Measurements from ENCODE around the gene ERI3. TPM values are rescaled to one million over a fixed set of nuclear protein-coding genes. Genes with fewer than 3 reads are reported as not detected.

ERI3 gene
- polyA plus RNA-seq, 4 donors, result 26.5 to 50.1 (median 31.0) TPM

DNA sequence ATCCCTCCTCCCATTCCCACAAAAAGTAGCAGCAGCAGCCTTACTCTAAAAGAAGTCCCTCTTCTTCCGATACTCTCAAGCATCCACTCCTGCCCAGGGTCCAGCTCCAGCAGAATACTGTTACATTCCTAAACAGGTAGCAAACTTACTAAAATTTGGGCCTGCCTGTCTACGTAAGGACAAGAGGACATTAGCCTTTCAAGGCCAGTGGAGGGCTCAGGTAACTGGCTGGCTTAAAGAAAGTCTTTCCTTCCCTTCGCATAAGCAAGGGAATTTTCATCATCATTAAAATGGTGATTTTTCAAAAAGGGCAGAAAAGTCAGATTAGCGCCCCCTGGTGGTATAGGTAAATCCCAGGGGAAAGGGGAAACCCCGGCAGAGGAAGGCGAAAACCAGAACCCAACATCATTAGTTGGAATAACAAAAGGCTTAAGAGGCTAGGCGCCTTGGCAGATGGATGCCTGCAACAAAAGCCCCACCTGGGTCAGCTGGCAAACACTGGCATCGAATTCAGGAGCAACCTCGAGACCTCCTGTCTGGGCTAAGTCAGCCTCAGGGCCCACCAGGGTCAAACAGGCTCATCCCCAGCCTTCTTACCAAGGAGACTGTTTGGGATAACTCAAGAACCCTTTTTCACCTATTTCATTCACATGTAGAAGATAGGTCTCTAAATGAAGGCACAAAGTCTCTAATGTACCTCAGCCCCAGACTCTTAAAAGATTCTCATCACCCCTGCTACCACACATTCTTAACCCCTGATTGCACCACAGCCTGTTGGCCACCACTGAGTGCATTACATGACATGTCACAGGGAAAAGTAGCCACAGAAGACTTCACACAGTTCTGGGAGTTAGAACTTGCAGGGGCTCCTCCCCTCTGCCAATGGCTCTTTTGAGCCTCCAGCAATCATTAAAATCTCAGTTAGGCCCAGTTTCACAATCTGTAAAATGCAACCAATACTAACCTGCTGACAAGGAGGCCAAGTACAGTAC lies 36.7 kb downstream of the ERI3 start:
- Histone ChIP-seq H3K9me3 (ENCODE audit: control insufficient read depth in 2 of 2, insufficient read depth in 1 of 2, low read depth in 1 of 2, low read length in 1 of 2) (no peaks in the 10 kb centered on the region), H3K4me3 (ENCODE audit: low read depth in 1 of 3, low read length in 3 of 3) (no peak overlapping the region), H3K4me1 (ENCODE audit: control insufficient read depth in 3 of 3, insufficient read depth in 2 of 3, low read depth in 1 of 3, low read length in 2 of 3) (peaks cover 0 to 5% (median 0%) of the 10 kb centered on the region in 3 donors), H3K36me3 (ENCODE audit: control insufficient read depth in 3 of 3, insufficient read depth in 2 of 3, low read depth in 1 of 3, low read length in 3 of 3) (peaks cover 3 to 52% (median 8%) of the 10 kb centered on the region in 3 donors), H3K27ac (ENCODE audit: low read depth in 1 of 3, low read length in 2 of 3) (no peak overlapping the region), H3K27me3 (ENCODE audit: control insufficient read depth in 3 of 3, insufficient read depth in 3 of 3, low read length in 3 of 3) (no peaks in the 10 kb centered on the region)
- DNase-seq (peak; percentile 42 to 59), FAIRE-seq (no peak)
- WGBS, 3 donors, result 41 to 52% (median 48%) methylated on average over 9 of the region's 9 CpGs

- Histone ChIP-seq H3K4me1 (ENCODE audit: control insufficient read depth in 3 of 3, insufficient read depth in 2 of 3, low read depth in 1 of 3, low read length in 2 of 3) (peaks cover 0 to 5% (median 0%) of the 10 kb centered on the region in 3 donors), H3K4me3 (ENCODE audit: low read depth in 1 of 3, low read length in 3 of 3) (no peak overlapping the region), H3K9me3 (ENCODE audit: control insufficient read depth in 2 of 2, insufficient read depth in 1 of 2, low read depth in 1 of 2, low read length in 1 of 2) (no peaks in the 10 kb centered on the region), H3K27ac (ENCODE audit: low read depth in 1 of 3, low read length in 2 of 3) (no peak overlapping the region), H3K27me3 (ENCODE audit: control insufficient read depth in 3 of 3, insufficient read depth in 3 of 3, low read length in 3 of 3) (no peaks in the 10 kb centered on the region), H3K36me3 (ENCODE audit: control insufficient read depth in 3 of 3, insufficient read depth in 2 of 3, low read depth in 1 of 3, low read length in 3 of 3) (peaks cover 3 to 64% (median 12%) of the 10 kb centered on the region in 3 donors)
- 29 to 52% (median 45%) methylated on average over 1 of the region's 1 CpG for WGBS, 3 donors
- no peak for DNase-seq
- FAIRE-seq, result no peak
Measured at GRCh38 chr1:44316231-44316759, 38.8 kb downstream of the ERI3 start.

- DNase-seq, result no peak
- no peak for FAIRE-seq
- no peak overlapping the region for H3K4me3 ChIP-seq (ENCODE audit: low read depth in 1 of 3, low read length in 3 of 3)
- H3K36me3 ChIP-seq (ENCODE audit: control insufficient read depth in 3 of 3, insufficient read depth in 2 of 3, low read depth in 1 of 3, low read length in 3 of 3), result peaks cover 3 to 67% (median 12%) of the 10 kb centered on the region in 3 donors
- no peaks in the 10 kb centered on the region for H3K9me3 ChIP-seq (ENCODE audit: control insufficient read depth in 2 of 2, insufficient read depth in 1 of 2, low read depth in 1 of 2, low read length in 1 of 2)
- no peaks in the 10 kb centered on the region for H3K27me3 ChIP-seq (ENCODE audit: control insufficient read depth in 3 of 3, insufficient read depth in 3 of 3, low read length in 3 of 3)
- H3K4me1 ChIP-seq (ENCODE audit: control insufficient read depth in 3 of 3, insufficient read depth in 2 of 3, low read depth in 1 of 3, low read length in 2 of 3), result peaks cover 0 to 5% (median 0%) of the 10 kb centered on the region in 3 donors
- H3K27ac ChIP-seq (ENCODE audit: low read depth in 1 of 3, low read length in 2 of 3), result no peak overlapping the region
Measured at GRCh38 chr1:44315521-44315920, 39.5 kb downstream of the ERI3 start.

- Histone ChIP-seq H3K27me3 (ENCODE audit: control insufficient read depth in 3 of 3, insufficient read depth in 3 of 3, low read length in 3 of 3) (no peaks in the 10 kb centered on the region), H3K36me3 (ENCODE audit: control insufficient read depth in 3 of 3, insufficient read depth in 2 of 3, low read depth in 1 of 3, low read length in 3 of 3) (peaks cover 3 to 68% (median 12%) of the 10 kb centered on the region in 3 donors), H3K4me1 (ENCODE audit: control insufficient read depth in 3 of 3, insufficient read depth in 2 of 3, low read depth in 1 of 3, low read length in 2 of 3) (peaks cover 0 to 5% (median 0%) of the 10 kb centered on the region in 3 donors), H3K4me3 (ENCODE audit: low read depth in 1 of 3, low read length in 3 of 3) (no peak overlapping the region), H3K9me3 (ENCODE audit: control insufficient read depth in 2 of 2, insufficient read depth in 1 of 2, low read depth in 1 of 2, low read length in 1 of 2) (no peaks in the 10 kb centered on the region), H3K27ac (ENCODE audit: low read depth in 1 of 3, low read length in 2 of 3) (no peak overlapping the region)
- FAIRE-seq (no peak), DNase-seq (no peak)
- WGBS, 3 donors, result 70 to 72% (median 72%) methylated on average over 5 of the region's 5 CpGs
Measured at GRCh38 chr1:44314452-44314851, 40.6 kb downstream of the ERI3 start.

DNA sequence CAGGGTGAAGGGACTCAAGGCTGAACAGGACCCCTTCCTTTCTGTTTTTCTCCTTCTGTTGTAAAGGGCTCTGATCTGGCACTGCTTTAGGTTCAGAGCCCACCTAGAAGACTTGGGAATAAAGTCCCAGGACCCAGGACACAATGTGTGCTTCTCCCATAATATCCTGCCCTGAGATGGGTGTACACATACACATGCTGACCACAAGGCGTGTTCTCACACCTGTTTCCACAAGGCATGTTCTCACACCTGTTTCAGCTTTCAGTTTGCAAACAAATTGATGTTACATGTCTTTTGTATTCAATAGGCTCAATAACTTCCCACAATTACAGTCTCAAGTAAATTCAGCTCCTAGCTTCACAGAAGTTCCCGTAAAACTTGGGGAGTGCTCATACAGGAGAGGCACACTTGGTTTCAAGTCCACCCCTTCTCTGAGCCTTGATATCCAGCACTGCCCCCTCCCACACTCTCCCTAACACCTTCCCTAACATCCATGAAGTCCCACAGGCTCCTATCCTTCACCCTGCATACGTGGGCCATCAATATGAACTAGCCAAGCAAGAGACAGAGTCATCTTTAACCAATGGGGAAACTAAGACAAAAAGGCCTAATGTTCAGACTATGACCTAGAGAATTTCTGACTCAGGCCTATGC lies 41.7 kb downstream of the ERI3 start:
- 90 to 94% (median 90%) methylated on average over 3 of the region's 3 CpGs for WGBS, 3 donors
- no peaks in the 10 kb centered on the region for H3K27me3 ChIP-seq (ENCODE audit: control insufficient read depth in 3 of 3, insufficient read depth in 3 of 3, low read length in 3 of 3)
- peaks cover 0 to 5% (median 0%) of the 10 kb centered on the region in 3 donors for H3K4me1 ChIP-seq (ENCODE audit: control insufficient read depth in 3 of 3, insufficient read depth in 2 of 3, low read depth in 1 of 3, low read length in 2 of 3)
- DNase-seq (no peak), FAIRE-seq (no peak)
- H3K27ac ChIP-seq (ENCODE audit: low read depth in 1 of 3, low read length in 2 of 3), result no peak overlapping the region
- H3K9me3 ChIP-seq (ENCODE audit: control insufficient read depth in 2 of 2, insufficient read depth in 1 of 2, low read depth in 1 of 2, low read length in 1 of 2), result no peaks in the 10 kb centered on the region
- no peak overlapping the region for H3K4me3 ChIP-seq (ENCODE audit: low read depth in 1 of 3, low read length in 3 of 3)
- peaks cover 3 to 66% (median 12%) of the 10 kb centered on the region in 3 donors for H3K36me3 ChIP-seq (ENCODE audit: control insufficient read depth in 3 of 3, insufficient read depth in 2 of 3, low read depth in 1 of 3, low read length in 3 of 3)

DNA sequence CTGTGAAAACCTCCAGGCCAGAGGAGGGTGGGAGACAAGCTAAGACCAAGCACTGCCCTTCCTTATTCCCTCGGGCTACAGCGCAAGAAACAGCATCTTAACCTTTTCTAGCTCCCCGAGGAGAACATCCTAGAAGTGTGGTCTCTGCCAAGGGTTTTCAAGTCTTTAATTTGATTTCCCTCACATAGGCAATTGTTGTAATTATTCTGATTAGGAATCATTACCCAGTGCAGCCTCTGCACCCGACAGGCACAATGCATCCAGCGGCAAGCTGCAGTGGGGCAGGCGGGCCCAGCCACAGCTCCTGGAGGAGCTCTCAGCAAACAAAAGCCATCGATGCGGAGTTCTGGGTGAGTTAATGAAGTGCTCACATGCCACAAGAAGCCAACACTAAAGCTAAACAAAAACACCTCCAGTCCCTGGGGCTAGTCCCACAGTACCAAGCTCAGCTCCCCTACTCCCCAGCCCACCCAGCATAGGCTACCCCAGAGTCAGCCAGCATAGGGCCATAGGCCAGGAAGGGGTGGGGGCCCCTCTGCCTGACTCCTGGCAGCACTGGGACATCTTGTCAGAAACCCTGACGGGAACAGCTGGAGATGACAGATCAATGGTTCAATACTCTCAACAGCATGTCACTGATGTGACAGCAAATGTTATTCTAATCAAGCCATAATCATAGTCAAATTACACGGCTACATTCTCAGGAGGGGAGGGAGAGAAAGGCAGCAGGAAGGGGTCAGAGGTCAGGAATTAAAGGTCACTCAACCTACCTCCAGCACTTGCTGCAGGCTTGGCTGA lies 42.5 kb downstream of the ERI3 start:
- DNase-seq, result no peak
- 90 to 91% (median 90%) methylated on average over 10 of the region's 10 CpGs for WGBS, 3 donors
- no peak for FAIRE-seq
- H3K27me3 ChIP-seq (ENCODE audit: control insufficient read depth in 3 of 3, insufficient read depth in 3 of 3, low read length in 3 of 3), result no peaks in the 10 kb centered on the region
- H3K9me3 ChIP-seq (ENCODE audit: control insufficient read depth in 2 of 2, insufficient read depth in 1 of 2, low read depth in 1 of 2, low read length in 1 of 2), result no peaks in the 10 kb centered on the region
- H3K4me3 ChIP-seq (ENCODE audit: low read depth in 1 of 3, low read length in 3 of 3), result no peak overlapping the region
- no peaks in the 10 kb centered on the region for H3K4me1 ChIP-seq (ENCODE audit: control insufficient read depth in 3 of 3, insufficient read depth in 2 of 3, low read depth in 1 of 3, low read length in 2 of 3)
- H3K27ac ChIP-seq (ENCODE audit: low read depth in 1 of 3, low read length in 2 of 3), result no peak overlapping the region
- H3K36me3 ChIP-seq (ENCODE audit: control insufficient read depth in 3 of 3, insufficient read depth in 2 of 3, low read depth in 1 of 3, low read length in 3 of 3), result peaks cover 3 to 67% (median 17%) of the 10 kb centered on the region in 3 donors

- no peak for FAIRE-seq
- 91 to 95% (median 92%) methylated on average over 3 of the region's 3 CpGs for WGBS, 3 donors
- Histone ChIP-seq H3K27me3 (ENCODE audit: control insufficient read depth in 3 of 3, insufficient read depth in 3 of 3, low read length in 3 of 3) (no peaks in the 10 kb centered on the region), H3K4me3 (ENCODE audit: low read depth in 1 of 3, low read length in 3 of 3) (no peak overlapping the region), H3K9me3 (ENCODE audit: control insufficient read depth in 2 of 2, insufficient read depth in 1 of 2, low read depth in 1 of 2, low read length in 1 of 2) (no peaks in the 10 kb centered on the region), H3K27ac (ENCODE audit: low read depth in 1 of 3, low read length in 2 of 3) (no peak overlapping the region), H3K36me3 (ENCODE audit: control insufficient read depth in 3 of 3, insufficient read depth in 2 of 3, low read depth in 1 of 3, low read length in 3 of 3) (peaks cover 2 to 75% (median 20%) of the 10 kb centered on the region in 3 donors), H3K4me1 (ENCODE audit: control insufficient read depth in 3 of 3, insufficient read depth in 2 of 3, low read depth in 1 of 3, low read length in 2 of 3) (no peaks in the 10 kb centered on the region)
- no peak for DNase-seq
Measured at GRCh38 chr1:44310006-44310405, 45.1 kb downstream of the ERI3 start.

Data from small intestine (tissue), 7 donors.